Activated gamma-delta T cell treated with anti-CD3 and anti-CD28 coated beads, Interleukin-2, amount 50 U/mL, for 16 hours (primary cell): ENCODE measurements around the gene SOAT1.
"Not testable (repeated sequence)": the region's sequence is repeated elsewhere in the genome, so short reads cannot be mapped to it uniquely, and the experiment has no call there.

ENCODE experiments used
- DNase-seq: peaks from one replicate; pipeline ENCODE4 v3.0.0-alpha.2; 2020; ENCODE audit warnings: low read depth

Gene SOAT1

DNA sequence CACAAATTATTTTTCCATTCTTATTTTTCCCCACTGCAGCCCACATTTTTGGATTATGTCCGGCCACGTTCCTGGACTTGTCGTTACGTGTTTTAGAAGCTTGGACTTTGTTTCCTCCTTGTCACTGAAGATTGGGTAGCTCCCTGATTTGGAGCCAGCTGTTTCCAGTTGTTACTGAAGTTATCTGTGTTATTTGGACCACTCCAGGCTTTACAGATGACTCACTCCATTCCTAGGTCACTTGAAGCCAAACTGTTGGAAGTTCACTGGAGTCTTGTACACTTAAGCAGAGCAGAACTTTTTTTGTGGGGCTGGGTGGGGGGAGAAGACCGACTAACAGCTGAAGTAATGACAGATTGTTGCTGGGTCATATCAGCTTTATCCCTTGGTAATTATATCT is 59.9 kb downstream of the SOAT1 start:
- DNase-seq: no peak

DNA sequence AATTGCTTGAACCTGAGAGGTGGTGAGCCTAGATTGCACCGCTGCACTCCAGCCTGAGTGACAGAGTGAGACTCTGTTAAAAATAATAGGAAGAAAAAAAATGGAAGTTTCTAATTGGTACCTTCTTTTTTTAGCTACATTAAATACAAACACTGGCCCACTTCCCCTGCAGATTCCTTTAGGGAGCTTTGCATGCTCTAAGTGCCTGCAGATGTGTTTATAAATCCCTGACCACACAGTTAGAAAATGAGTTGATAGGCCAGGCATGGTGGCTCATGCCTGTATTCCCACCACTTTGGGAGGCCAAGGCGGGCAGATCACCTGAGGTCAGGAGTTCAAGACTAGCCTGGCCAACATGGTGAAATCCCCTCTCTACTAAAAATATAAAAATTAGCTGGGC is 68.0 kb downstream of the SOAT1 start:
- DNase-seq: not testable (repeated sequence)

DNA sequence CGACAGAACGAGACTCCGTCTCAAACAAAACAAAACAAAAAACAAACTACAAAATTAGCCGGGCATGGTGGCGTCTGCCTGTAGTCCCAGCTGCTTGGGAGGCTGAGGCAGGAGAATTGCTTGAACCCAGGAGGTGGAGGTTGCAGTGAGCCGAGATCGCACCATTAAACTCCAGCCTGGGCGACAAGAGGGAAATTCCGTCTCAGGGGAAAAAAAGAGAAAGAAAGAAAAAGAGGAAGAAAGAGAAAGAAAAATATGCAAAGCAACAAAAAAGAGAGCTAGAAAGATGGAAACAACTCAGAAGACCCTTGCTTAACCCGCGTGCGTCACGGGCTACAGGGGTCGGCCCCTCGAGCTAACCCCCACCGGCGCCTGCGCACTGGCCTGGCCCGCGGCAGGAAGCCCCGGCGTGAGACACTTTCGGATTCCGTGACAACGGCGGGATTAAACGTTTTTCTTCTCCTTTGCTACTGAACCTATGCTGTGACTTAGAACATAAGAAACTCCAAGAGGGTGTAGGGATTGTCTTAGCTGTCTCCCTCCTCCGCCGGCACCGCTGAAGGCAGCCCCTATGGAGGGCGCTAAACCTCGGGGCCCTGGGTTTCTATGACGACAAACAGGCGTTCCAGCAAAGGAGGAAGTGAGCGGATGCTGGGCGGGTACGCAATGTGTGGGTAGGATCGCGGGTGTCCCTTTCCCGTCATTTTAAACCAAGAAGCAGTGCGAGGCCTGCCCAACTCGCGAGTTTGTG is 71.9 kb downstream of the SOAT1 start, which contains the start of gene AXDND1:
TSS of gene AXDND1 (plus strand) at position 630 of the 751 bp plus-strand sequence. CDS start 539 bp downstream, outside the sequence.
- peak; percentile 79 for DNase-seq

DNA sequence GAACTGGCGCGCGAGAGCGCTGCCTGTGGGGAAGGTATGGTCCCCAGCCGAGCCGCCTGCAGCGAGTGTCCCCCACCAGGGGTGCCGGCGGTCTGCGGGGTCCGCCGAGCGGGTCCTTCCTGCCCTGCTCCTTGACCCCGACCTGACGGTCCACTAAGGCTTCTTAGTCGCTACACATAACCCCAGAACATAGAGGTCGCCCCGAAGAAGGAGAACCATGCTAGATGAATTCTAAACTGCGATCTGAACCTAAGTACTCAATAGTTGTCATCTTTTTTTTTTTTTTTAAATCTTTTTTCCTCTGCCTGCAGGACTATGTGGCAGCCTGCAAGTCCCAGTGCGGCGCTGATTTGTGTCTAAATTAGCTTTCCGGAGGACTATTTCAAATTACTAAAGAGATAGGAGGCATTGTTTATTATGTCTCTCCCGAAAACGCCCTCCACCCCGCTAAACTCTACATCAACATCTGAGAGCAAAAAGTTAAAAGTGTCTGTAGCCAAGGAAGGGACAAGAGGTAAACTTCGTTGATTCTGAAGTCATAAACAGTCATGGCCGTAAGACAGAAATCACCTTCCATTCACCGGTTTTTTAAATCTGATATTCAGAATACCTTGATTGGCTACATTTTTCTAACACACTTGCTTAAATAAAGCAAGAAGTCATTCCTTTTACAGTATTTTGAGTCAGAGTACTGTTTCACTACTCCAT is 72.7 kb downstream of the SOAT1 start:
- DNase-seq: no peak

DNA sequence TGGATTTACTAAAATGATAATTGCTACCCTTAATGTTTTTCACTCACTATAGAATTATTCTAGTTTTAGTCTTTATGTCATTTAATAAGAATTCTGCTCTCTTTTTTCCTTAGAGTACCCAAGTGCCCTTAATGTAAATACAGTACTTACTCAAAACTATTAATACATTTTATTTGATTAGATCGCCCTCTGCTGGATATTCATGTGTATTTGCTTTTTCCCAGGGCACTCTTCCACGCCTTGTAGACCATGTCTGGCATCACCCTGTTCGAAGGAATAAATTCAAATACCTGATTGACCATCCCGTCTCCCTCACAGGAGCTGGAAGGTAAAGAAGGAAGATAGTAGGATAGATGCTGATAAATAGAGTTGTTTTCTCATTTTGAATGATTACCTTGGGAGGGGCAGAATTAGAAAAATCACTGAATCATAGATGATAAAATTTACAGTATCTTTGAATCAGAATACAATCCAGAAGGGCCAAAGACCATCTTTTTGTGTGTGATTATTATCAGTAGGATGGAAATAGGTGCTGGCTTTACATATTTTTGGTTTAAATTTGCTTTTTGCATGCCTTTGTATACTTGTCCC is 76.2 kb downstream of the SOAT1 start:
- DNase-seq: peak; percentile 11

DNA sequence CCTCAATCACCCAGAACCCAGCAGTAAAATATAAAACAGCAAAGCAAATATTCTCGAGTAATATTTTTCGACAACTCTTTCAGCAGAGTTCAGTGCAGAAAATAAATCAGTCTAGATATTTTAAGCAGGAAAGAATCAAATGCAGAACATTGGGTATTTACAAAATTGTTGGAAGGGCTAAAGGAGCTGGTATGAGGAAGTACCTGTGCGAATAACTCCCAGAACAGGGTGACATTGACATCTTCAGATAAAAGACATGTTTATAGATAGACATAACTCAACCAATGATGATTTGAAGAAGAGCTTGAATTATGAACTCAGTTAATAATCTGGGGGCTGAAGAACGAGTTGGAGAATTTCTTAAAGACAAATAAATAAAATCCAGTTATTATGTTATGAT is 78.6 kb downstream of the SOAT1 start:
- no peak for DNase-seq

DNA sequence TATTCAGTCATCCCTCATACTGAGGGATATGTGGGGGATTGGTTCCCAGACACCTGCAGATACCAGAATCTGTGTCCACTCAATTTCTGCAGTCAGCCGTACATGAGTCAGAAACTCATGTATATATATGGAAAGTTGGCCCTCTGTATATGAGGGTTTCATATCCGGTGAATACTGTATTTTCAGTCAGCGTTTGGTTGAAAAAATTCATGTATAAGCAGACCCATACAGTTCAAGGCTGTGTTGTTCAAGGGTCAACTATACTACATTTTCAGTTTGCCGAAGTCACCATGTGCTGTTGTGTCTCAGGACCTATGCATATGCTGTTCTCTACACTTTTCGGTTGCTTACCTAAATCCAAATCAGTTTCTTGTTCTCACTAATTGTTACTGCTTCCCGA is 82.6 kb downstream of the SOAT1 start:
- DNase-seq: no peak

DNA sequence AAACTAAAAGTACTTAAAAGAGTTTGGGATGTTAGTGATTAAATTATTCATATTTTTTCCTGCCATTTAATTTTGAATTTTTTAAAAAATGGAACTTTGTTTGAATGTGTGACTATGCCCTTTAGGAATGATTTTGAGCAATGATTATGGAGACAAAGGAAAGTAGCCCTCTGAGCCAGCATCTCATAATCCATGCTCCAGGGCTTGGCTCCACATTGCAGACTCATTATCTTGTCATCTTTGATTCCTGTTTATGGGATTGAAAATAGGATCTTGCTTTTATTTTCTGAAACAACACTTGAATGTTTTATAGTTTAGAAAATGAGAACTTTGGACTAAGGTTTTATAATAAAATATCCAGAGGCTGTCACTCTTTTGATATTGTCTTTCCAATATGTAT is 86.7 kb downstream of the SOAT1 start:
- DNase-seq: no peak

DNA sequence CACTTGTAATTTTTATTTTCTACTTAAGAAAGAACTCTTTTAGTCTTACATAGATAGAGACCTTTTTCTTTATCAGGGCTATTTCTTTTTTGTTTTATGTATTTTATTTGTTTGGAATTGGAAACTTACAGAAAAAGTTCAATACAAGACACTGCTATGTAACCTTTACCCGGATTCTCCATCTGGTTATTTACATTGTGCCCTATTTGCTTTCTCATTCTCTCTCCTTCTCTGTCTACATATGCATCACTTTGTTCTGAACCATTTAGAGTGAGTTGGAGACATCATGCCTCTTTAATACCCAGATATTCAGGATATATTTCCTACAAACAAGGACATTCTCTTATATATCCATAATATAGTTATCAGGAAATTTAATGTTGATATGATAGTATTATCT is 90.4 kb downstream of the SOAT1 start:
- DNase-seq: no peak

DNA sequence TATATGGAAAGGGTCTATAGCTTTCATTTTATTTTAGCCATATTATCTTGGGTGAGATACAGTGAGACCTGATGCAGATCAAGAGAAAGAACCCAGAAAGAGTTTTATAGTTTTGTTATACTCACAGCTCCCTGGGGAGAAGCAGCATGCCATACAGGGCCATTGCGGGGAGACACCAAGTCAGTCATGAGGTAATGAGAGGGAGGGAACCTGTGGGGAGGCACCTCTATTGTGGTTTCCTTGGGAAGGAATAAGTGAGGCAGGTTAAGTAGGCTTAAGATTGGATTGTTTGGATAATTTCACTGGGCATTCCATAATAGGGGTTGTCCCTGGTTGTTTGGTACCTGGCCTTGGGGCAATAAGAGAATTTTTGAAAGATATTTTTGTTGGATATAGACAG is 91.9 kb downstream of the SOAT1 start:
- no peak for DNase-seq

DNA sequence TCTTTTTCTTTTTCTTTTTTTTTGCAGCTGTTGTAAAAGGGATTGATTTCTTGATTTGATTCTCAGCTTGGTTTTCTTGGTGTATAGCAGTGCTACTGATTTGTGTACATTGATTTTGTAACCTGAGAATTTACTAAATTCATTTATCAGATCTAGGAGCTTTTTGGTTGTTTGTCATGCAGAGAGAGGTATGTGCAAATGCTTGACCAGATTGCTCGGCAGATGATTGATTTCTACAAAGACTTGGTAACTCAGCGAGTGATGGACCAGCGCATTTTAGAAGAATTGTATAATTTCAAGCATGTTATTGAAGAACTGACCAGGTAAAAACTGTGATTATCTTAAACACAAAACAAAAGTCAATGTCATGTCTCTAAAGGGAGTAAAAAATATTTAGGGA is 100.1 kb downstream of the SOAT1 start:
- no peak for DNase-seq

DNA sequence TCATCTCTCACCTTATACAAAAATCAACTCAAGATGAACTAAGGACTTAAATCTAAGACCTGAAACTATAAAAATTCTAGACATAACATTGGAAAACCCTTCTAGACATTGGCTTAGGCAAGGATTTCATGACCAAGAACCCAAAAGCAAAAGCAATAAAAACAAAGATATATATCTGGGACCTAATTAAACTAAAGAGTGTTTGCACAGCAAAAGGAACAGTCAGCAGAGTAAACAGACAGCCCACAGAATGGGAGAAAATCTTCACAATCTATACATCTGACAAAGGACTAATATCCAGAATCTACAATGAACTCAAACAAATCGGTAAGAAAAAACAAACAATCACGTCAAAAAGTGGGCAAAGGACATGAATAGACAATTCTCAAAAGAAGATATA is 105.8 kb downstream of the SOAT1 start:
- not testable (repeated sequence) for DNase-seq
